BJ (cell line): ENCODE measurements around the gene PANX1. TPM values are rescaled to one million over a fixed set of nuclear protein-coding genes. Genes with fewer than 3 reads are reported as not detected.
"Not testable (repeated sequence)": the region's sequence is repeated elsewhere in the genome, so short reads cannot be mapped to it uniquely, and the experiment has no call there.

Experiments used
- CTCF ChIA-PET: fragments of 350-600 bp; formaldehyde crosslinking; extraction: SDS; loops from one replicate; lab custom pipeline; 2021; ENCODE audit warnings: antibody characterized with exemption, inconsistent platforms; lab: Yijun Ruan, JAX
- POLR2A ChIA-PET: fragments of 300-600 bp; sonication (Branson Sonifier 250); formaldehyde crosslinking; extraction: SDS; loops from one replicate; lab custom pipeline; 2021; ENCODE audit warnings: antibody characterized with exemption; lab: Charles Lee
- DNase-seq: peaks from one replicate; pipeline ENCODE4 v3.0.0-alpha.2; 2011; ENCODE audit warnings: low read depth
- H3K27me3 ChIP-seq: 2 replicates; pipeline ENCODE4 v1.6.0; 2011; ENCODE audit warnings: low read length; ENCODE audit not compliant: control insufficient read depth, insufficient read depth
- H3K36me3 ChIP-seq: 2 replicates; pipeline ENCODE4 v1.5.1; 2011; ENCODE audit warnings: low read length; ENCODE audit not compliant: control insufficient read depth, insufficient read depth
- H3K4me3 ChIP-seq: 2 replicates; pipeline ENCODE4 v1.5.1; 2011; ENCODE audit warnings: low read depth, mild to moderate bottlenecking, control low read depth, low read length
- CTCF ChIP-seq: IDR thresholded peaks from 2 replicates; pipeline ENCODE4 v1.5.1; 2011; ENCODE audit warnings: low read depth, mild to moderate bottlenecking, control low read depth, inconsistent platforms, low read length, moderate library complexity; ENCODE audit not compliant: insufficient read depth
- polyA plus RNA-seq: library from polyadenylated mRNA; depleted of rRNA; stranded (reverse); fragments of >200 nt; gene quantifications from 2 replicates; pipeline ENCODE4 v1.2.3, GENCODE V29; 2011

PANX1 gene
- polyA plus RNA-seq, 1 experiment, result 30.1 TPM

- TF ChIP-seq CTCF, result no peak
- H3K4me3 ChIP-seq, result no peak overlapping the region
- H3K36me3 ChIP-seq, result no peaks in the 10 kb centered on the region
- no peak for DNase-seq
- POLR2A ChIA-PET, result no interaction called here
- CTCF ChIA-PET, result interaction anchor here (0.5 to 1.3 kb wide), 2 partner anchors 196 to 921 kb away, joined by 3 read pairs; no protein-coding TSS in a partner anchor
- no peaks in the 10 kb centered on the region for H3K27me3 ChIP-seq
These were observed 10.8 kb upstream of the PANX1 start for GRCh38 chr11:94117871-94118270.

- POLR2A ChIA-PET, H3K36me3 ChIP-seq, H3K4me3 ChIP-seq, DNase-seq, H3K27me3 ChIP-seq: not testable (repeated sequence)
- CTCF ChIA-PET, result interaction anchor here (1.1 to 1.3 kb wide), 2 partner anchors 51 to 224 kb away, joined by 3 read pairs; no protein-coding TSS in a partner anchor
These were observed 9.0 kb upstream of the PANX1 start for GRCh38 chr11:94119676-94120075.

GRCh38 chr11:94120516-94120915 is 8.1 kb upstream of the PANX1 start:
- DNase-seq, H3K27me3 ChIP-seq, H3K4me3 ChIP-seq, H3K36me3 ChIP-seq, POLR2A ChIA-PET: not testable (repeated sequence)
- CTCF ChIA-PET, result interaction anchor here (1.1 kb wide), 1 partner anchor 225 kb away, joined by 3 read pairs; no protein-coding TSS in a partner anchor

GRCh38 chr11:94120946-94121345 is 7.7 kb upstream of the PANX1 start:
- no peak for DNase-seq
- TF ChIP-seq CTCF, result no peak
- POLR2A ChIA-PET, result no interaction called here
- Histone ChIP-seq H3K4me3 (no peak overlapping the region), H3K27me3 (no peaks in the 10 kb centered on the region), H3K36me3 (no peaks in the 10 kb centered on the region)
- CTCF ChIA-PET, result interaction anchor here (1.1 kb wide), 1 partner anchor 226 kb away, joined by 3 read pairs; no protein-coding TSS in a partner anchor

- H3K36me3 ChIP-seq, result no peaks in the 10 kb centered on the region
- ChIA-PET POLR2A (no interaction called here), CTCF (no interaction called here)
- no peak overlapping the region for H3K4me3 ChIP-seq
- no peaks in the 10 kb centered on the region for H3K27me3 ChIP-seq
- no peak for DNase-seq
- TF ChIP-seq CTCF, result no peak
These were observed 3.1 kb upstream of the PANX1 start for GRCh38 chr11:94125407-94126115.

- Histone ChIP-seq H3K4me3 (peak overlapping the region; percentile 76), H3K27me3 (no peaks in the 10 kb centered on the region), H3K36me3 (no peaks in the 10 kb centered on the region)
- DNase-seq, result no peak
- no peak for TF ChIP-seq CTCF
- POLR2A ChIA-PET, result no interaction called here
- CTCF ChIA-PET, result interaction anchor here (0.8 to 2.5 kb wide), 4 partner anchors 43 to 232 kb away, joined by 3 to 12 read pairs (median 7); no protein-coding TSS in a partner anchor
These were observed 1.0 kb upstream of the PANX1 start for GRCh38 chr11:94127638-94128037.
